Smooth muscle cell (in vitro differentiated cells): Measurements from ENCODE around the gene HMG20A. TPM values are rescaled to one million over a fixed set of nuclear protein-coding genes. Genes with fewer than 3 reads are reported as not detected.
A peak's percentile ranks its signal among the peaks of the same experiment; 100 is the strongest.

Experiments
- DNase-seq: peaks from one replicate; lab custom pipeline; 2025; ENCODE audit not compliant: unreplicated experiment; lab: John Stamatoyannopoulos, UW
- H2AFZ ChIP-seq: fragments of 200-600 bp; sonication (generic); 2 replicates; pipeline ENCODE4 v1.6.0; 2016; ENCODE audit warnings: antibody characterized with exemption, low read depth, mild to moderate bottlenecking
- H3F3A ChIP-seq: fragments of 200-600 bp; sonication (generic); 2 replicates; pipeline ENCODE4 v1.6.0; 2017; ENCODE audit warnings: antibody characterized with exemption, low read depth
- H3K27ac ChIP-seq: fragments of 200-600 bp; sonication (generic); 2 replicates; pipeline ENCODE4 v1.5.1; 2016; ENCODE audit warnings: low read depth, mild to moderate bottlenecking
- H3K27me3 ChIP-seq: fragments of 200-600 bp; sonication (generic); 2 replicates; pipeline ENCODE4 v1.6.1; 2016; ENCODE audit warnings: low read depth, mild to moderate bottlenecking
- H3K36me3 ChIP-seq: fragments of 200-600 bp; sonication (generic); 2 replicates; pipeline ENCODE4 v1.5.1; 2016; ENCODE audit warnings: low read depth
- H3K4me1 ChIP-seq: fragments of 200-600 bp; sonication (generic); 2 replicates; pipeline ENCODE4 v1.5.1; 2016; ENCODE audit warnings: low read depth
- H3K4me2 ChIP-seq: fragments of 200-600 bp; sonication (generic); 2 replicates; pipeline ENCODE4 v1.6.0; 2016; ENCODE audit warnings: mild to moderate bottlenecking
- H3K4me3 ChIP-seq: fragments of 200-600 bp; sonication (generic); 2 replicates; pipeline ENCODE4 v1.5.1; 2016; ENCODE audit warnings: mild to moderate bottlenecking
- H3K79me2 ChIP-seq: fragments of 200-600 bp; sonication (generic); 2 replicates; pipeline ENCODE4 v1.6.0; 2016; ENCODE audit warnings: low read depth, mild to moderate bottlenecking
- H3K9ac ChIP-seq: fragments of 200-600 bp; sonication (generic); 2 replicates; pipeline ENCODE4 v1.6.0; 2016; ENCODE audit warnings: low read depth
- H3K9me3 ChIP-seq: fragments of 200-600 bp; sonication (generic); replicated peaks from 2 replicates; pipeline ENCODE4 v1.5.1; 2016; ENCODE audit warnings: low read depth
- H4K20me1 ChIP-seq: fragments of 200-600 bp; sonication (generic); 2 replicates; pipeline ENCODE4 v1.6.0; 2016; ENCODE audit warnings: low read depth
- WGBS: methylation state at CpG from one replicate; pipeline ENCODE4 v1.1.7; 2016; ENCODE audit warnings: low lambda C conversion rate; 5-methylcytosine and 5-hydroxymethylcytosine counted together
- polyA plus RNA-seq: library from polyadenylated mRNA; unstranded; fragments of >200 nt; fragmentation: Nextera tagmentation; extraction: Ambion mirVana; gene quantifications from 2 replicates; pipeline ENCODE4 v1.2.1, GENCODE V29; 2016
- total RNA-seq: library from RNA; depleted of rRNA; stranded (reverse); fragments of >200 nt; gene quantifications from 2 replicates; pipeline ENCODE4 v1.2.3, GENCODE V29; 2014
- TF ChIP-seq, protein P1 (sequence below): fragments of 200-600 bp; sonication (generic); IDR thresholded peaks from 2 replicates; pipeline ENCODE4 v1.5.1; 2017; ENCODE audit warnings: borderline replicate concordance, mild to moderate bottlenecking, antibody characterized with exemption; ENCODE audit not compliant: insufficient read depth, poor library complexity, severe bottlenecking

The HMG20A gene
- total and polyA plus RNA-seq, 2 experiments from 2014 or later: 20.5 to 40.3 TPM

DNA sequence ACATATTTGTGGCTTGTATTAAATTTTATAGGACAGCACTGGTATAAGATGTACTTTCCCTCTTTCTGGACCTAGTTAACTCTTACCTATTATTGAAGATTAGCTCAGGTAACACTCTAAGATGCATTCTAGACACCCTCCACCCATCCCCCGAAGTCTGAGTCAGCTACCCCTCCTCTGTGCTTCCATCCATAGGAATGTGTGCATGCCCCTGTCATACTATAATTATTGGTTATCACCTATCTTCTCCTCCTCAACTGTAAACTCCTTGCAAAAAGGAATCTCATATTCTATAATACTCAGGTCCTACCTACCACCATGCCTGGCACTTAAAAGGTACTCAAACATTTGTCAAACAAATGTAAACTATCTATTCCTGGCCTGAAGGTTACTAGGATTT lies 3.7 kb upstream of the HMG20A start:
- no peaks in the 10 kb centered on the region for H3K36me3 ChIP-seq
- 0% methylated on average over 1 of the region's 1 CpG for WGBS
- no peak for DNase-seq
- H3F3A ChIP-seq: no peaks in the 10 kb centered on the region
- no peaks in the 10 kb centered on the region for H3K9me3 ChIP-seq
- H3K4me3 ChIP-seq: no peak overlapping the region
- H2AFZ ChIP-seq: no peak overlapping the region
- peaks cover 86% of the 10 kb centered on the region for H3K79me2 ChIP-seq
- no peaks in the 10 kb centered on the region for H3K27me3 ChIP-seq
- H3K4me2 ChIP-seq: peak overlapping the region; percentile 37
- no peak overlapping the region for H3K9ac ChIP-seq
- no peak overlapping the region for H3K27ac ChIP-seq
- H3K4me1 ChIP-seq: peaks cover 29% of the 10 kb centered on the region
- H4K20me1 ChIP-seq: peaks cover 59% of the 10 kb centered on the region
- TF ChIP-seq, protein P1, sequence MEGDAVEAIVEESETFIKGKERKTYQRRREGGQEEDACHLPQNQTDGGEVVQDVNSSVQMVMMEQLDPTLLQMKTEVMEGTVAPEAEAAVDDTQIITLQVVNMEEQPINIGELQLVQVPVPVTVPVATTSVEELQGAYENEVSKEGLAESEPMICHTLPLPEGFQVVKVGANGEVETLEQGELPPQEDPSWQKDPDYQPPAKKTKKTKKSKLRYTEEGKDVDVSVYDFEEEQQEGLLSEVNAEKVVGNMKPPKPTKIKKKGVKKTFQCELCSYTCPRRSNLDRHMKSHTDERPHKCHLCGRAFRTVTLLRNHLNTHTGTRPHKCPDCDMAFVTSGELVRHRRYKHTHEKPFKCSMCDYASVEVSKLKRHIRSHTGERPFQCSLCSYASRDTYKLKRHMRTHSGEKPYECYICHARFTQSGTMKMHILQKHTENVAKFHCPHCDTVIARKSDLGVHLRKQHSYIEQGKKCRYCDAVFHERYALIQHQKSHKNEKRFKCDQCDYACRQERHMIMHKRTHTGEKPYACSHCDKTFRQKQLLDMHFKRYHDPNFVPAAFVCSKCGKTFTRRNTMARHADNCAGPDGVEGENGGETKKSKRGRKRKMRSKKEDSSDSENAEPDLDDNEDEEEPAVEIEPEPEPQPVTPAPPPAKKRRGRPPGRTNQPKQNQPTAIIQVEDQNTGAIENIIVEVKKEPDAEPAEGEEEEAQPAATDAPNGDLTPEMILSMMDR: no peak

DNA sequence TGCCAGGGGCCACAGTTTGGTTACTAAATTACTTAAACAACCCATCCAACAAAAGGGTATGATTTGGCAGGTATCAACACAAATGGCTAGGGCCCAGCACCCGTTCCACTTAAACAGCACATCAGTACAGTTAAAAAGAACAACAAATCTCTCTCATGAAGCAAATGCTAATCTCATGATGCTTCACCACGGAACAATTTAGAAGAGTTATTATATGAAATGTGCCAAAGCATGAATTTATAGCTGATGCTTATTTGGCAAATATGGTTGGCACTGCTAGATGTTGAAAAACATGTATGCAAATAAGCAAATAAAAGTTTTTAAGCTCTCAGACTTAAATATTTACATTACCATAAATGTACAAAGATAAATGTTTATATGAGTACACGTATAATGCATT lies 3.1 kb upstream of the HMG20A start:
- Histone ChIP-seq H3K4me2 (peak overlapping the region; percentile 85), H3K27ac (peak overlapping the region; percentile 89), H3F3A (no peaks in the 10 kb centered on the region), H3K4me1 (peaks cover 35% of the 10 kb centered on the region), H3K9me3 (no peaks in the 10 kb centered on the region), H2AFZ (no peak overlapping the region), H3K27me3 (no peaks in the 10 kb centered on the region), H3K9ac (peak overlapping the region; percentile 92), H3K79me2 (peaks cover 86% of the 10 kb centered on the region), H3K4me3 (peak overlapping the region; percentile 88), H4K20me1 (peaks cover 56% of the 10 kb centered on the region), H3K36me3 (no peaks in the 10 kb centered on the region)
- 59% methylated on average over 3 of the region's 3 CpGs for WGBS
- DNase-seq: no peak
- TF ChIP-seq, protein P1: no peak

DNA sequence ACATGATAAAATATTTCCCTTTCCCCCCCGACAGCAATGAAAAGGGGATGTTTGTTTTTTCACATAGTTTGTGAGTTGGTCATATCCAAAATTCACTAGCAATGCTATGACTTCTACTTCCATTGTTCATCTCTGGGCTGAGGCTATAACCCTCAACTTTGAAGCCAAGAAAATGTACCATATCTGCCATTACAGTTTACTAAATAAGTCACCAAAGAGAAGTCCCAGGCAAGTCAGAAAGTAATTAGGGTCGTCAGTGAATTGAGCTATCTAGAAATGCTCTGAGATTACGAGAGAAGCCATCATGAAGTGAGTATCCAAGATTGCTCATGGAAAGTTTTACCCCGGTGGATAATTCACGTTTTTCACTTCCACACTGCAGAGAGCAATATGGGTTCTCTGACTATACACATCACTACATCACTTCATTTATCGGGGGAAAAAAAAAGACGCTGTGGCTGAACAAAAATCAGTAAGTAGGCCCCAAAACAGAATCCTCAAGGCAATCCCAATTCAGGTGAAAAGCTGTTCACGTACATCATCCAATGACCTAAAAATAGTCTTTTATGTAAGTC lies 2.2 kb upstream of the HMG20A start:
- H3K4me3 ChIP-seq: peak overlapping the region; percentile 88
- H3K9me3 ChIP-seq: no peaks in the 10 kb centered on the region
- TF ChIP-seq, protein P1: no peak
- H3K36me3 ChIP-seq: no peaks in the 10 kb centered on the region
- no peaks in the 10 kb centered on the region for H3F3A ChIP-seq
- 36% methylated on average over 8 of the region's 8 CpGs for WGBS
- H4K20me1 ChIP-seq: peaks cover 56% of the 10 kb centered on the region
- peaks cover 39% of the 10 kb centered on the region for H3K4me1 ChIP-seq
- no peaks in the 10 kb centered on the region for H3K27me3 ChIP-seq
- H3K79me2 ChIP-seq: peaks cover 86% of the 10 kb centered on the region
- peak overlapping the region; percentile 85 for H3K4me2 ChIP-seq
- H3K9ac ChIP-seq: peak overlapping the region; percentile 92
- H3K27ac ChIP-seq: peak overlapping the region; percentile 89
- H2AFZ ChIP-seq: no peak overlapping the region
- DNase-seq: no peak
